H4 (cell line): ENCODE results near the gene SYNE1. TPM values are rescaled to one million over a fixed set of nuclear protein-coding genes. Genes with fewer than 3 reads are reported as not detected.
"Not testable (repeated sequence)": the region's sequence is repeated elsewhere in the genome, so short reads cannot be mapped to it uniquely, and the experiment has no call there.

Experiments used
- DNase-seq: peaks from one replicate; pipeline ENCODE4 v3.0.0-alpha.2; 2015; ENCODE audit warnings: low spot score
- total RNA-seq: library from RNA; depleted of rRNA; stranded (reverse); fragments of >200 nt; shearing (Covaris generic); gene quantifications from 2 replicates; pipeline ENCODE4 v1.2.3, GENCODE V29; 2014

SYNE1 gene
- total RNA-seq, 1 experiment from 2014 or later, result 14.3 TPM

- DNase-seq, result not testable (repeated sequence)
These were observed 22.4 kb downstream of the SYNE1 start for GRCh38 chr6:152614776-152615175.

- DNase-seq, result no peak
These were observed 28.0 kb downstream of the SYNE1 start for GRCh38 chr6:152609125-152609670.

- DNase-seq, result no peak
These were observed 31.2 kb downstream of the SYNE1 start for GRCh38 chr6:152605941-152606340.

DNA sequence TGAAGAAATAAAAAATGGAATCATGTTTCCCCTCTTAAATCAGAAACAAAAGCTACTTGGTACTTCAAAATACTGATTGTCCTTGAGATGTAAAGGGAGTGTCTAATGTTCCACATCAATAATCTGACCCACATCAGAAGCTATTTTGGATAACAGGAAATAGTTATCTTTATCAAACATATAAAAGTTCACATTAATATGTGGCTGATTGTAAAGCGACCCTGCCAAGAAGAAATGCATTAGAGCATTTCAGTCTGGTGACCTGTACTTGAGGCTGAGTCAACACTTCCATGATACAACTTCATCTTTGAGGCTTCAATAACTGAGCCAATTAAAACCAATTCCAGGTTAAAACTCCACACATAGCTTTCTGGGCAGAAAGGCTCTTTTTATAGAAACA, 31.8 kb downstream of the SYNE1 start:
- no peak for DNase-seq

DNA sequence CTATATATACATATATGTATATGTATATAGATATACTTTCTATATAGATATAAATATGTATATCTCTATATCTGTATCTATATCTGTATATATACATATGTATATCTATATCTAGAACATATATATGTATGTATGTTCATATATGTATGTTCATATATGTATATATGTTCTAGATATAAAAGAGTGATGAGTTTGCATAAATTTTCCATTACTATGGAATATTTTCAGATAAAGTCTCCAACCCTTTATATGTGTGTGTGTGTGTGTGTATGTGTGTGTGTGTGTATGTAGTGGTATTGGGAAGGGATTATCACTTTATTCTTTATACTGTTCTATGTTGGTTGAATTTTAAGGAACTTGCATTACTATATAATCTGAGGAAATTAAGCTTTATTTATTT, 33.3 kb downstream of the SYNE1 start:
- DNase-seq, result no peak

DNA sequence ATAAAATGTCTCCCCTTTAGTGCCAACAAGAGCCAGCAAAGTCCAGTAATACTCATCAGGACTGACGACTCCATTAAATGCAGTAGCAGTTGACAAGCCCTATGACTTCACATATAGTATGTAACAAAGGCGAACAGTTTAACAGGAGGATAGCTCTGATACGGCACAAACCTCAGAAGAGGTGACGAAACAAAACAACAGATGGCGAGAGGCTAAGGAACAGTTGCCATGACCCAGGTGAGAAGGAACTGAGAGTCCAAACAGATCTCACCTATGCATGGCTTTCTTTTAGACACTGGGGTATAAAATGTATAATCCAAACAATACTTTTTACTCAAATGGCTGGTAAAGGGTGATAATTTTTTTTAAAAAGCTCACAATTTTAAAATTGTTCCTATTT, 37.1 kb downstream of the SYNE1 start:
- no peak for DNase-seq

DNA sequence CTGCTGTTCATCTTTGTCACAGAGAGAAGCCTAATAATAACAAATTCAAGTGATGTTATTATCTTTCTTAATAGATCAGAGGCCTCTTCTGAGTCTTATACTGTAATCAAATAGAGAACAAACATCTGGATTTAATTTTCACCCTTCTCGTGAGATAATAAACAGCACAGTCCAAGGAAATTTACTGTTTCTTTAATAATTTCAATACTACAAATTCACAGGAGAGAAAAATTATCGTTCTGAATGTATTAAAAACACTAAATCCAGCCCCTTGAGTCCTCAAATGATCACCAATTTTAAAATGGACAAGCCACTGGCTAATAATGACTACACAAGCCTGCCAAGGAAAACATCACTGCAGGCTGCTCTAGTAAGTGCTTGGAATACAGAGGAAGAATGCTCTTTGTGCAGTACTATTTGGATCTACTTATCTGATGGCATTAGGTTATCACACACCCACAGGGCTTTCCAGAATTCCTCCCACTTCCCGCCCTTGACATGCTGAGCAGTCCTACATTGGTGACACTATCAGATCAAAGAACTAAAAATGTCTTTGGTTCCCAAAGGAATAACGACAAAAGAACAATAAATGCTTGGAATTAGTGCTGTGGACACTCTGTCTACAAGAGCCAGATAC, 38.1 kb downstream of the SYNE1 start:
- no peak for DNase-seq

GRCh38 chr6:152598421-152598820, 38.7 kb downstream of the SYNE1 start:
- DNase-seq, result no peak

DNA sequence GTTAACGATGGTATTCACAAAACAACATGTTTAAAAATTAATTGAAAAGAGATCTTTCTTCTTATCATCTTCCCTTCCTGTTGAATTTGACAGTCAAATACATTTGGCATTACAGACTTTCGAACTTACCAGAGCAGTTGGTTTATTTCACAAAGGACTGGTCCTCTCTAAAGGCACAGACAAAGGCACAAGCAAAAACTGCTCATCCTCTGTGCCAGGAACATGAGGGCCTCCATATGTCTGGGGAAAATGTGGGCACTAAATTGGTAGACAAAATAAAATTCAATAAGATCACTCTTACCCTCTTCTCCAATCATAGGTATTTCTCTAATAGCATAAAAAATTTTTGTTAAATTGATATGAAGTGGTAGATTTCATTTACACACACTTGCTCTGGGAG, 40.4 kb downstream of the SYNE1 start:
- no peak for DNase-seq

DNA sequence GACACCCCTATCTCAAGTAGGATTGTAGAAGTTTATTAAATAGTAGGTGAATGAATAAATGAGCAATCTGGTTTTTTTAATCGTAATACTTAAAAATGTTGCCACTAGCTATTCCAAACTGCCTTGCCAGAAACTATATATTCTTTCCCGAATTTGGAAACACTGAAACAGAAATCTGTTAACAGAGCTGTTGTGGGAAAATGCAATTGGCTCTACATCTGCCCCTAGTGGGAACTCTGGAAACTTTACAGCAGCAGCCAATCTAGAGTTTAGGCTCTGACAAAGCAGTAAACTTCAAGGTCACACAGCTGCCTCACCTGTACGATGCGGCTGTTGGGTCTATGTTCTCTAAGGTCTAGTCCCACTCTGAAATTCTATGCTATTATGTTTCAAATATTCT, 41.7 kb downstream of the SYNE1 start:
- no peak for DNase-seq

GRCh38 chr6:152594701-152595100, 42.5 kb downstream of the SYNE1 start:
- DNase-seq, result no peak

DNA sequence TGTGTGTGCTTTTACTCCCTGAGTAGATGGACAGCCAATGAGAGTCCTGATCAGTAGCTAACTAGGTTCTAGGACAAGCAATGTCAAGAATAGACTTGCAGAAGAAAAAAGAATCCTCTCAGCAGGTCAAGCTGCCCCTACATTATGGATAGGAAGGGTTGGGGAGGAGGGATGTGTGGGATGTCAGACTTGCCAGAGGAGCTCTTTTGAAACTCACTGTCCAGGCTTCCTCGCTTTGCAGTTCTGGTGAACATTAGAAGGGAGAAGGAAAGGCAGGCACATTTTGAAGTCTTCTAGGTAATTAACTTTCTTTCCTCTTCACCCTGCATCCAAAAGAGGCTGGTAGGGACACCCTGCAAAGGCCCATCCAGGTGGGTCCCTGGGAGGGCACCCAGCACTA, 48.7 kb downstream of the SYNE1 start:
- DNase-seq, result no peak

GRCh38 chr6:152587473-152587872, 49.7 kb downstream of the SYNE1 start:
- no peak for DNase-seq

DNA sequence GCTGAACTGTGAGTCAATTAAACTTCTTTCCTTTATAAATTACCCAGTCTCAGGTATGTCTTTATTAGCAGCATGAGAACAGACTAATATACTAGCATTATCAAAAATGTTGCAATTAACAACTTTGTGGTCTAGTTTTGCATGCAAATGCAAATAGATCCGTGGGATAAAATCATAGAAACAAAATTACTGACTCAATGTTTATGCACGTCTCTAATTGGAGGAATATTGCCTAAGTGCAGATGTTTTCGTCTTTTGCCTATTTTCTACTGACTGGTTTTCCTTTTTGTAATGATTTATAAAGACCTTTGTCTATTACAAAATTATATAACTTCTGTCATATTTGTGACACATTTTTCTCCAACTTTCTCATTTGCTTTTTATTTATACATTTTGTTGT, 51.9 kb downstream of the SYNE1 start:
- no peak for DNase-seq

GRCh38 chr6:152583888-152584287, 53.3 kb downstream of the SYNE1 start:
- DNase-seq, result no peak

DNA sequence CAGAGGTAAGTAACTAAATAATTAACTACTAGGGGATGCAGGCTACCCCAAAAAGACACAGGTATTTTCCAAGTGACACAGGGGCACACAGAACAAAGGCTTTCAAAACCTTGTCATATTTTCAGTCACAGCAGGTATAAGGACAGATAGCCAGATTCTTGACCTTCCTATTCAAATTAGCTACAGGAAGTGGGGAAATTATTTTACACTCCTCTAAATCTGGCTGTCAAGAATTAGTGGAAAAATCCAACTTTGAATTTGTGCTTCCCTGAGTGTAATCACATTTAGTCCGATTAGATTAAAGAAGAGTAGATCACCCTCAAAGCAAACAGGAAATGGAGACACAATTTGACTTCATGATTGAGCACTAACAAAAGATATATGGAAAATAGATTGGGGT, 60.6 kb downstream of the SYNE1 start:
- no peak for DNase-seq

DNA sequence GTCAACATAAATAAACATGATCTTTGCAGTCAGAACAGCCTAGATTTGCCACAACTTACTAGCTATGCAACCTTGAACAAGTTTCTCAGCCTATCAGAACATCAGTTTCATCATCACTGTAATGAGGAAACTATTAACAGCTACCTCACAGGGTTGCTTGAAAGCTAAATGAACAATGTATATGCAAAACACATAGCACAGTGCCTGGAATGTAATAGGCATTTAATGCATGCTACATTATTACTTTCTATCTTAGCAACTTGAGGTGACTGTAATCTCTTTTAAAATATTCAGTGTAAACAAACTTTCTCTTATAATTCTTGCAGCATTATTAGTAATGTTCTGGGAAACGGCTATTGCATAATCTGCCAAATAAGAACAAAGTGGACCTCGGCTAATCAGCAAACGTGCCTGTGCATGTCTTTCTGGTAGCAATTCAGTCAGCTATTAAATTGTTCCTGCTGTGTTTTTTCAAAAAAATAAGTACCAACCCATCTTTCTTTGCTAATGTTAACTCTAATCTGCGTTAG, 61.5 kb downstream of the SYNE1 start:
- DNase-seq, result peak; percentile 2

- no peak for DNase-seq
These were observed 62.0 kb downstream of the SYNE1 start for GRCh38 chr6:152575161-152575560.

DNA sequence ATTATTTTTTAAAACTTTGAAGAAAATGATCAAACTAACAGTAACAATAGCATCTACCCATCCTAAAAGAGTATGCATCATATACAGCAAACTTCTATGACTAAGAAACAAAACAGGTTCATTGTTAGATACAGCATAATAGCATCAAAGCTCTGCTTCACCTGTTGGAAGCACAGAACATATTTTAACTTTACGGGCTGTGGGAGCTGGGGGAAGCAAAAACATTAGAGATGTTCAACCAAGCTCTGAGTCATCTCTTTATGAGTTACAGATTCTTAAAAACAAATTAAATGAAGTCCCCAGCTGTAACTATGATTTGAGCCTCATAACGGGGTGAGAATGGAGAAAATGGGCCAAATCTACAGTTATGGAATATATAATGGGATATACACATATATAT, 63.4 kb downstream of the SYNE1 start:
- no peak for DNase-seq

- DNase-seq, result peak; percentile 2
These were observed 64.6 kb downstream of the SYNE1 start for GRCh38 chr6:152572338-152573088.

- no peak for DNase-seq
These were observed 65.2 kb downstream of the SYNE1 start for GRCh38 chr6:152571943-152572337.

DNA sequence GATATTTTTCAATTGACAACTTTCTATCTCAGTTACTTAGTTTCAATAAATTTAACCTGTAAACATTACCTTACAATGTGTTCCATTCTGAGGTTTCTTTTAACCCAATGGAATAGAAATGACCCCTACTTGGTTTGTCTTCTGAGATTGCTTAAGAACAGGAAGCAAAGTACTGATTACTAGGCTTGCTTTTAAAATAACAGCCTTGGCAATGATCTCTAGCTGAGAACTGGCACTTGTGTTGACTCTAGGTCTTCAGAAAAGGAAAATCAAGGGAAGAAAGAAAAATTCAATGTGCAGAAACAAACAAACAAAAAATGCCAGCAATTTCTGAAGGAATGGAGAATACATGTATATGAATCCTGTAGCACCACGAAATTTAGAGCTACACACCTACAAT, 66.1 kb downstream of the SYNE1 start:
- DNase-seq, result no peak
